ENCODE results near the gene BLVRB. TPM values are rescaled to one million over a fixed set of nuclear protein-coding genes. Genes with fewer than 3 reads are reported as not detected.

Gene BLVRB
- total RNA-seq, 1 experiment from 2014 or later: 113 TPM

- no peak overlapping the region for H3K9ac ChIP-seq (ENCODE audit: low read length)
- no peak overlapping the region for H2AFZ ChIP-seq (ENCODE audit: low read depth, low read length, poor library complexity, severe bottlenecking)
- no peak for DNase-seq (ENCODE audit: low read depth, low spot score)
- no peak overlapping the region for H3K4me3 ChIP-seq (replicated peaks in 1 of 2; ENCODE audit: low read depth in 1 of 2, low read length in 2 of 2)
- POLR2A ChIA-PET: no interaction called here
- intact Hi-C loops (cut with micrococcal nuclease): no loop called here
- TF ChIP-seq SIN3A (IDR thresholded peaks at IDR 0.05; ENCODE audit: low read depth): no peak
- no peak for TF ChIP-seq EZH2phosphoT487 (IDR thresholded peaks at IDR 0.05; ENCODE audit: borderline replicate concordance)
- TF ChIP-seq ATF3 (IDR thresholded peaks at IDR 0.05): no peak
- TF ChIP-seq ZNF274 (IDR thresholded peaks at IDR 0.05; ENCODE audit: low read depth, low read length): no peak
- TF ChIP-seq EGR1 (IDR thresholded peaks at IDR 0.05; ENCODE audit: low read depth): no peak
- no peak for TF ChIP-seq SP1 (IDR thresholded peaks at IDR 0.05; ENCODE audit: low read depth)
- no peak for TF ChIP-seq RAD21 (IDR thresholded peaks at IDR 0.05; ENCODE audit: low read depth)
- no peak for TF ChIP-seq CTCF (IDR thresholded peaks at IDR 0.05 in 2 of 3, conservative IDR thresholded peaks at IDR 0.05 in 1 of 3; ENCODE audit: borderline replicate concordance in 1 of 3, insufficient read depth in 1 of 3, low read depth in 2 of 3, low read length in 2 of 3)
- TF ChIP-seq ELF1 (IDR thresholded peaks at IDR 0.05; ENCODE audit: borderline replicate concordance, low read depth): no peak
- no peak for TF ChIP-seq EZH2 (IDR thresholded peaks at IDR 0.05)
- TF ChIP-seq POLR2A (IDR thresholded peaks at IDR 0.05; ENCODE audit: borderline replicate concordance, extremely low read depth, insufficient read depth, insufficient read length): no peak
- no peak for TF ChIP-seq SRF (IDR thresholded peaks at IDR 0.05; ENCODE audit: low read depth)
- no peak for TF ChIP-seq REST (IDR thresholded peaks at IDR 0.05; ENCODE audit: low read depth)
- TF ChIP-seq YY1 (IDR thresholded peaks at IDR 0.05; ENCODE audit: extremely low read depth, insufficient replicate concordance, low read depth, low read length): no peak
- TF ChIP-seq POLR2AphosphoS5 (IDR thresholded peaks at IDR 0.05; ENCODE audit: low read depth, low read length): no peak
- TF ChIP-seq ZFX (IDR thresholded peaks at IDR 0.05): no peak
- no peak for TF ChIP-seq TCF7L2 (IDR thresholded peaks at IDR 0.05; ENCODE audit: borderline replicate concordance, extremely low read depth, insufficient read depth, insufficient read length)
- no peak for TF ChIP-seq MAX (IDR thresholded peaks at IDR 0.05)
- no peaks in the 10 kb centered on the region for H3K79me2 ChIP-seq (ENCODE audit: insufficient read depth, low read length)
- CTCF ChIA-PET: interaction anchor here (1.3 kb wide), 1 partner anchor 24 kb away, joined by 3 read pairs; no protein-coding TSS in a partner anchor
- no peaks in the 10 kb centered on the region for H3K9me2 ChIP-seq (ENCODE audit: insufficient read depth)
- H3K4me1 ChIP-seq (ENCODE audit: control insufficient read depth in 1 of 2, insufficient read depth in 2 of 2, low read length in 2 of 2): 0 out of 4 replicates have a peak, but pooled peaks cover 0 to 7% of the 10 kb centered on the region in 2 experiments
- no peak overlapping the region for H3K27ac ChIP-seq (ENCODE audit: low read depth, low read length)
- RAD21 ChIA-PET (ENCODE audit: low non-redundant PET in 1 of 2, low total read pairs in 2 of 2, uncharacterized antibody in 2 of 2, unreplicated experiment in 2 of 2): no interaction called here
- H4K20me1 ChIP-seq (ENCODE audit: insufficient read depth): no peaks in the 10 kb centered on the region
- BruUV-seq (replicated peaks): no TSS peak
- no peak for ATAC-seq
- H3K9me3 ChIP-seq (ENCODE audit: control insufficient read depth in 1 of 2, insufficient read depth in 1 of 2, low read depth in 1 of 2, low read length in 2 of 2): no peaks in the 10 kb centered on the region
- H3K4me2 ChIP-seq (ENCODE audit: low read length): no peak overlapping the region
- no peaks in the 10 kb centered on the region for H3K36me3 ChIP-seq (ENCODE audit: control insufficient read depth in 1 of 2, insufficient read depth in 2 of 2, low read length in 2 of 2)
- no peaks in the 10 kb centered on the region for H3K27me3 ChIP-seq (ENCODE audit: insufficient read depth, low read length)
Measured at GRCh38 chr19:40499320-40499719, 33.8 kb upstream of the BLVRB start.
